T-helper 1 cell (primary cell): ENCODE measurements around the gene TNFRSF12A.

ENCODE experiments used
- DNase-seq, 5 donors: peaks; one replicate each; pipeline ENCODE4 v3.0.0-alpha.2; 2012 to 2020

TNFRSF12A gene

GRCh38 chr16:3027489-3027795 is 7.3 kb downstream of the TNFRSF12A start:
- DNase-seq: no peak

DNA sequence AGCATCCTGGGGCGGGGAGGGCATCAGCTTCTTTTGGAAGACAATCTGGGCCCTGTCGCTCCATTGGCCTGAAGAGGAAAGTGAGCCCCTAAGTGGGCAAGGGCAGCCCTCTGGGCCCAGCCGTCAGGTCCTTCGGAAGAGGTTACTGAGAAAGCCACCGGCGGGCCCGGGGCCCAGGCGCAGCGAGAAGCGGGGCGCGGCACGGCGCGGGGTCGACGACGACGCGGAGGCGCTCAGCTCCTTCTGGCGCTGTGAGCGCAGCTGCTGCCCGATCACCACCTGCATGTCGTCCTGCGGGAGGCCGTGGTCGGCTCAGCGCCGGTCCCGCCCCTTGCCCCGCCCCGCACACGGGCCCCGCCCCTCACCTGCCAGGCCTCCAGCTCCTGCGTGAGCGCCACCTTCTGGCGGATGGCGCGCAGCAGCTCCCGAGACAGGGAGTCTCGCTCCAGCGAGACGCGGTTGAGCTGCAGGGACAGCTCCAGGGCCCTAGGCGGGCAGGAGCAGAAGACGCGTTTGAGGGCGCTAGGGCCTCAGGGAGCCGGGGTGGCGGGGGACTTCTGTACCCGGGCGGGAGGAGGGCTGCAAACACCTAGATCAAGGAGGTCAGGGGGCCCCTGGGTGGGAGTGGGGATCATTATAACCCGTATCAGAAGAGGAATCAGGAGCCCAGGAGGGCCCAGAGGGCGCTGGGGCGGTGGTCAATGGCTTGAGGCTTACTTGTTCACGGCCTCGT is 8.0 kb downstream of the TNFRSF12A start:
- DNase-seq: peak; percentile 79 to 87 (median 86)

DNA sequence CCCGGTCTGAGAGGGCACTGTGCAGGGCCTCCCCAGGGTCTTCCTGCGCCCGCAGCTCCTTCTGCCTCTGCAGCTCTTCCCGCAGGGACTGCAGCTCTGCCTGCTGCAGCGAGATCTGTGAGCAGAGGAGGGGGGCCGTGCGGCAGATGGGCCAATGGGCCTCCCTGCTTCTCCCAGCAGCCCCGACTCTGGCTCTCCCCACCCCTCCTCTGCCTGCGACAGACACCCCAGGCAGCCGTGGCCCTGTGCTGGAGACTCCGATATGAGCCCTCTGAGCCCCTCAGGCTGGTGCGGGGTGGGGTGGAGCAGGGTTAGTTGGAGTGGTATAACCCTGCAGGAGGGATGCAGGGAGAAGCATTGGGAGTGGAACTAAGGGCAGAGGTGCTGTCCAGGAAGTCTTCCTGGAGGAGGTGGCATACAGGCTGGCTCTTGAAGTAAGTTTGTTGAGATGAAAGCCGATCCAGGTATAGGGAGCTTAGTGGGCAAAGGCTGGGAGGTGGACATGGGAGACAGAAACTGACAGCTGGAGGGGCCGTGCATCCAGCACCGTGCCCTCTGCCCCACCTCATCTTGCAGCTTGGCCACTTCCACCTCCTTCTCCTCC is 8.7 kb downstream of the TNFRSF12A start:
- DNase-seq: no peak

DNA sequence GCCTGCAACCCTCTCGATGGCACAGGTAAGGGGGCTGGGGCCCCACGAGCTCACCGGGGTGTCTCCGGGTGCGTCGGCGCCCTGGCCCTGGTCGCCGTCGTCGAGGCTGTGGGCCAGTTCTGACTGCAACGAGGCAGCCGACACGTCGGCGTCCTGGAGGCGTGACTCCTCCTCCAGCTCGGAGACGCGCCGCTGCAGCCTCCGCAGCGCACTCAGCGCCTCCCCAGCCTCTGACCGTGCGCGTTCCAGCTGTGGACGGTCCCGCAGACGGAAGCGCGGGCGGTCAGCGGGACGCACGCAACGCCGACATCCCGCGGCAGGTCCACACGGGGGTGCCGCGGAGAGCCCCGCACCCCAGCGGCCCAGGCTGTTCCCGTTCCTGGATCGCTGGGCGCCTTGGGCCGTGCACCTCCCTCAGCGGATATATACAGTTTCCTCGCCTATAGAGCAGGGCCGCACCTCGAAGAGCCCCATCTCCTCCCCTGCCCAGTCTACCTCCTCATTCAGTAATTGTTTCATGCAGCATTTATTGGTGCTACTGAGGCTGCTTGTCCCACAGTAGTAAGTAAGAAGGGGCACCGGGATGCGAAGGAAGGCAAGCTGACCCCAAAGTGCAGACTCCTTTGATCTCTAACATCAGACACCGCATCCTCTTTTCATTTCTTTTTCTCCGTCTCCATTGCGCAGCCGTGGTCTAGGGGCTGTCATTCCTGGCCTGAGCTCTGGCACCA is 9.5 kb downstream of the TNFRSF12A start:
- DNase-seq: peak in 1 of 5 donors; percentile 69

GRCh38 chr16:3030222-3031212 is 10.3 kb downstream of the TNFRSF12A start:
- DNase-seq: no peak

GRCh38 chr16:3032624-3033023 is 12.5 kb downstream of the TNFRSF12A start:
- DNase-seq: no peak

- no peak for DNase-seq
These were observed 15.3 kb downstream of the TNFRSF12A start for GRCh38 chr16:3035289-3035971.

DNA sequence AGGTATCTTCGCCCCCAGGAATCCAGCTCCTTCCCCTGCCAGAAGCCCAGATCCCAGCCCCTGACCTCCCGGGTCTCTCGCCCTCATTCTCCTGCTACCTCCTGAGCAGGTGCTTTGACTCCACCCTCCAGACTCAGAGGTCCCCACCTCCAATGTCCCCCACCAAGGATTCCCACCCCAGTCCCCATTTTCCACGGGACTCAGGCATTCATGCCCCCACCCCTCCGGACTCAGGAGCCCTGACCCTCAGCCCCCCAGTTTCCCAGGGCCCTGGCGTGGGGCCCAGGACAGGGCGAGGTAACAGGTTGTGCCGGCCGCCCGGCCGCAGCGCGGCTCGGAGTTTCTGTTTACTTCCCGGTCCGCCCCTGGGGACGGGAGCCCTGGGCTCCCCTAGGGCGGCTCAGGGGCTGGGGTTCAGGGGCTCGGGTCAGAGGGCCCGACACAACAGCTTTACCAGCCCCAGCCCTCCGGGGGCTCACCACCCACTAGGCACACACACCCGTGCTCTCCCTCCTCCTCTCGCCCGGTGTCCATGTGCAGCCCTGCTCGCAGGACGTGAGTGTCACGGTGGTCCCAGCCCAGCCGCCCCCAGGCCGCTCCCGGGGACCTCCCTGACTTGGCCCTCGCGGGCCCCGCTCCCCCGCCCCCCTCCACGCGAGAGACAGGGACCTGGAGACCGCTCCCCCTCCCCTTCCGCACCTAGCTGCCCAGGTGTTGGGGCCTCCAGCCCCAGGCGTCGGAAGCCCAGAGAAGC is 16.0 kb downstream of the TNFRSF12A start:
- no peak for DNase-seq

DNA sequence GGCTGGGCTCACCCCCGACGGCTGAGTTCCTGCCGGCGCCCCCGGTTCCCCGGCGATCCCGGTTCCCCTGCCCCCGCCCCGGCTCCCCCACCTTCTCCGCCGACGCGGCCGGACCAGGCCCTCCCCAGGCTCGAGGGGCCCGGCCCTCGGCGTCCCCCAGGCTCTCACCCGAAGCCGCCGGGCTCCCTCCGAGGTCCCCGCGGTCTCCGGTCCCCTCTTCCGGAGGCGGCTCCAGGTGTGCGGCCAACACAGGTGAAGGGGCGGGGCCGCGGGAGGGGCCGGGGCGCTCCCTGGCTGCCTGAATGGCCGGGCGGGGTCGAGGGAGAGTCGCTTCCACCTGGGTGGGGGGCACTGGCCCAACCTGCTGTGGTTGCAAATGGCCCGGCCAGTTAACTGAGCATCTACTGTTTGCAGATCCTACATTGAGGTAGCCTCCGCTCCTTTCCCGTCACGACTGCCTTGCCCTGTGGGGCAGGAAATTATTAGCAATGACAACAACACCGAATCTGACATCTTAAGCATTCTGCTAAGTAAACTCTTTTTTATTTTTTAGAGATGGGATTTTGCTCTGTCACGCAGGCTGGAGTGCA is 16.7 kb downstream of the TNFRSF12A start, which contains the start of gene BICDL2:
BICDL2 (minus strand) TSS at position 219 of the 590 bp plus-strand sequence. CDS start 1,448 bp downstream, outside the sequence.
- DNase-seq: no peak

DNA sequence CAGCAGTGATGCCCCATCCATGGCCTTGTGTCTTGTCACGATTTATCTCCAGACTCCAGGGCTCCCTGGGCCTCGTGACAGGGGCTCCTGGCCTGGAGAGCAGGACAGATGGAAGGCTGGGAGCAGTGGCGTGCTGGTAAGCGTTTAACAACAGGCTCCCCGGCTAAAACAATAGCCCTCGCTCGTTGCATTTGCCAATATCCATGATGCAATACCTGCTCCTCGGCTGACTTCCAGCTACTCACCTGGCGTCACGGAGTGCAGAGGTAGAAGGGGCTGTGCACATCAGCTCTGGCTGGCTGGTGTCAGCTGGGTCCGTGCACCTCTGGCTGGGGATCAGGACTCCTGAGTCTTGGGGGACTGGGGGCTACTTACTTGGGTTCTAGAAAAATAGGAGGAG is 18.1 kb downstream of the TNFRSF12A start:
- DNase-seq: no peak

GRCh38 chr16:3038896-3039295 is 18.7 kb downstream of the TNFRSF12A start:
- DNase-seq: no peak

DNA sequence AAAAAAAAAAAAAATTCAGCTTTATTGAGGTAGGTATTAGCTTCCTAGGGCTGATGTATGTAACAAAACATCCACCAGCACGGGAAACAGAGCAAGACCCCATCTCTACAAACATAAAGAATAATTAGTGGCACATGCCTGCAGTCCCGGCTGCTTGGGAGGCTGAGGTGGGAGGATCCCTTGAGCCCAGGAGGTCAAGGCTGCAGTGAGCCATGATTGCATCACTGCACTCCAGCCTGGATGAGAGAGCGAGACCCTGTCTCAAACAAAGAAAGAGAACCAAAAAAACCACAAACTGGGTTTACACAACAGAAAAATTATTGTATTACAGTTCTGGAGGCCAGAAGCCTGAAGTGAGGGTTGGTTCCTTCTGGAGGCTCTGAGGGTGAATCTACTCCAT is 22.2 kb downstream of the TNFRSF12A start:
- DNase-seq: no peak

DNA sequence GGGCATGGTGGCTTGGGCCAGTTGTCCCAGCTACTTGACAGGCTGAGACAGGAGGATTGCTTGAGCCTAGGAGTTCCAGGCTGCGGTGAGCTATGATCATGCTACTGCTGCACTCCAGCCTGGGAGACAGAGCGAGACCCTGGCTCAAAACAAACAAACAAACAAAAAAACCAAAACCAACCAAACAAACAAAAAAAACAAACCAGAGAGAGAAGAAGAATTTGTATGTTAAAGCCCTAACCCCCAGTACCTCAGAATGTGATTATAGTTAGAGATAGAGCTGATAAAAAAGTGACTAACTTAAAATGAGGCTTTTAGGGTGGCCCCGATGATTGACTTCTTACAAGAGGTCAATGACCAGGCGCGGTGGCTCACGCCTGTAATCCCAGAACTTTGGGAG is 24.5 kb downstream of the TNFRSF12A start:
- DNase-seq: no peak

GRCh38 chr16:3045758-3046640 is 25.8 kb downstream of the TNFRSF12A start, which contains the start of gene MMP25:
Gene MMP25 (plus strand): TSS chr16:3046561. CDS start chr16:3046918, 357 bp downstream.
- peak in 1 of 5 donors; percentile 39 for DNase-seq

DNA sequence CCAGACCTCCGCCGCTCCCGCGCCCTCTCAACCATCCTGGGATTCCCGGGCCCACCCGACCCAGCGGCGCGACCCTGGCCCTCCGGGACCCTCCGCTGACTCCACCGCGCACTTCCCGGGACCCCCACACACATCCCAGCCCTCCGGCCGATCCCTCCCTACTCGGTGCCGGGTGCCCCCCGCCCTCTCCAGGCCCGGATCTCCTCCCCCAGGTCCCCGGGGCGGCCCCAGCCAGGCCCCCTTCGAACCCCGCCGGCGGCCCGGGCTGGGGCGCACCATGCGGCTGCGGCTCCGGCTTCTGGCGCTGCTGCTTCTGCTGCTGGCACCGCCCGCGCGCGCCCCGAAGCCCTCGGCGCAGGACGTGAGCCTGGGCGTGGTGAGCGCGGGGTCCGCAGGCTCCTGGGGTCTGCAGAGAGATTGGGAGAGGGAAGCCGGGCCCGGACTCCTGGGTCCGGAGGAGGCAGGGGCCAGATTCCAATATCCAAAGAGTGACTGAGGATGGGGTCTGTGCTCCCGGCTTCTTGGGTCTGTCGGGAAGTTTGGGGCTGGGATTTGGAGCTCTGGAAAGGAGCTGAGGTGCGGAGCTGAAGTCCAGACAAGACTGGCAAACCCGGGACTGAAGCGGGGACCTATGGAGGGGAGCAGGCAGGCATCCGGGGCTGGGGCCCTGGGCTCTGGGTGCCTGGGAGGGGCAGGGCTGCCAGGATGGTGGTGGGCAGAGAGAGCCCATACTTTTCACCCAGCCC is 26.6 kb downstream of the TNFRSF12A start:
- DNase-seq: peak in 1 of 5 donors; percentile 45

- peak in 1 of 5 donors; percentile 38 for DNase-seq
These were observed 27.2 kb downstream of the TNFRSF12A start for GRCh38 chr16:3047387-3047720.

- no peak for DNase-seq
These were observed 29.8 kb downstream of the TNFRSF12A start for GRCh38 chr16:3049921-3050481.

DNA sequence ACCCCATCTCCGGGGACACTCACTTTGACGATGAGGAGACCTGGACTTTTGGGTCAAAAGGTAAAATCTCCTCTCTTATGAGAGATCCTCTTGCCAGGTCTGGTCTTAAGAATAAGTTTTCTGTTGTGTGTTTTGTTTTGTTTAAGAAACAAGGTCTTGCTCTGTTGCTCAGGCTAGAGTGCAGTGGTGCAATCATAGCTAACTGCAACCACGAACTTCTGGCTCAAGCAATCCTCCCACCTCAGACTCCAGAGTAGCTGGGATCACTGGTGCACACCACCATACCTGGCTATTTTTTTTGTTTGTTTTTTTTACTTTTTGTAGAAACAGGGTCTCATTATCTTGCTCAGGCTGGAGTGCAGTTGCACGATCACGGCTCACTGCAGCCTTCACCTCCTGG is 30.3 kb downstream of the TNFRSF12A start:
- no peak for DNase-seq

- no peak for DNase-seq
These were observed 30.8 kb downstream of the TNFRSF12A start for GRCh38 chr16:3051009-3051408.
